HepG2 (cell line): ENCODE results near the gene HSPE1. TPM values are rescaled to one million over a fixed set of nuclear protein-coding genes. Genes with fewer than 3 reads are reported as not detected.

Experiments
- DMAP1 ChIP-seq: IDR thresholded peaks from 2 replicates; pipeline ENCODE4 v1.6.1; 2016
- GTF3A ChIP-seq: sonication (generic); formaldehyde crosslinking; conservative IDR thresholded peaks from 2 replicates; pipeline ENCODE4 v1.4.0; 2020; ENCODE audit warnings: mild to moderate bottlenecking, missing genetic modification reagents
- IKZF4 ChIP-seq: sonication (generic); formaldehyde crosslinking; IDR thresholded peaks from 2 replicates; pipeline ENCODE4 v1.5.1; 2020; ENCODE audit warnings: borderline replicate concordance, mild to moderate bottlenecking, low read depth, missing genetic modification reagents; ENCODE audit errors: not compliant biosample characterization
- KAT8 ChIP-seq: IDR thresholded peaks from 2 replicates; pipeline ENCODE4 v1.6.1; 2016; ENCODE audit warnings: missing genetic modification reagents, missing compliant biosample characterization
- POLR2G ChIP-seq: fragments of 200-400 bp; formaldehyde crosslinking; IDR thresholded peaks from 2 replicates; pipeline ENCODE4 v1.6.1; 2018; ENCODE audit warnings: mild to moderate bottlenecking, low read depth, low read length, moderate library complexity
- PREB ChIP-seq: sonication (generic); formaldehyde crosslinking; IDR thresholded peaks from 2 replicates; pipeline ENCODE4 v1.4.0; 2020; ENCODE audit warnings: missing genetic modification reagents
- STAG1 ChIP-seq: sonication (generic); formaldehyde crosslinking; IDR thresholded peaks from 2 replicates; pipeline ENCODE4 v1.4.0; 2020; ENCODE audit warnings: missing genetic modification reagents
- TFDP2 ChIP-seq: sonication (generic); formaldehyde crosslinking; IDR thresholded peaks from 2 replicates; pipeline ENCODE4 v1.4.0; 2020; ENCODE audit warnings: missing genetic modification reagents
- YEATS2 ChIP-seq: sonication (generic); formaldehyde crosslinking; IDR thresholded peaks from 2 replicates; pipeline ENCODE4 v1.4.0; 2020; ENCODE audit warnings: missing genetic modification reagents, borderline replicate concordance
- ZBTB8A ChIP-seq: sonication (generic); formaldehyde crosslinking; IDR thresholded peaks from 2 replicates; pipeline ENCODE4 v1.4.0; 2020; ENCODE audit warnings: mild to moderate bottlenecking, low read depth, missing genetic modification reagents, borderline replicate concordance
- ZNF234 ChIP-seq: sonication (generic); formaldehyde crosslinking; conservative IDR thresholded peaks from 2 replicates; pipeline ENCODE4 v1.5.1; 2020; ENCODE audit warnings: mild to moderate bottlenecking, missing genetic modification reagents
- ZNF296 ChIP-seq: sonication (generic); formaldehyde crosslinking; conservative IDR thresholded peaks from 2 replicates; pipeline ENCODE4 v1.5.0; 2020; ENCODE audit warnings: mild to moderate bottlenecking, missing genetic modification reagents
- ZNF331 ChIP-seq: sonication (generic); formaldehyde crosslinking; IDR thresholded peaks from 2 replicates; pipeline ENCODE4 v1.4.0; 2020; ENCODE audit warnings: missing genetic modification reagents
- ZNF335 ChIP-seq: sonication (generic); formaldehyde crosslinking; IDR thresholded peaks from 2 replicates; pipeline ENCODE4 v1.4.0; 2020; ENCODE audit warnings: missing genetic modification reagents
- ZNF441 ChIP-seq: sonication (generic); formaldehyde crosslinking; IDR thresholded peaks from 2 replicates; pipeline ENCODE4 v1.7.0; 2021; ENCODE audit warnings: missing genetic modification reagents, borderline replicate concordance
- ZNF550 ChIP-seq: sonication (generic); formaldehyde crosslinking; IDR thresholded peaks from 2 replicates; pipeline ENCODE4 v1.4.0; 2020; ENCODE audit warnings: mild to moderate bottlenecking, missing genetic modification reagents, borderline replicate concordance
- ZNF674 ChIP-seq: sonication (generic); formaldehyde crosslinking; IDR thresholded peaks from 2 replicates; pipeline ENCODE4 v1.5.0; 2020; ENCODE audit warnings: low read depth, mild to moderate bottlenecking, missing genetic modification reagents
- ZSCAN20 ChIP-seq: sonication (generic); formaldehyde crosslinking; IDR thresholded peaks from 2 replicates; pipeline ENCODE4 v1.4.0; 2020; ENCODE audit warnings: missing genetic modification reagents, mild to moderate bottlenecking, borderline replicate concordance
- polyA plus RNA-seq, 8 experiments: library from polyadenylated mRNA; depleted of rRNA in 3 of 8; stranded (reverse) in 7 of 8; unstranded in 1 of 8; fragments of >200 nt; fragmentation: Illumina TruSeq in 4 of 8; extraction: Trizol in 4 of 8; gene quantifications; 2 replicates each; pipeline versions ENCODE4 v1.2.1 to v1.2.3, GENCODE V29; 2011 to 2016; ENCODE audit warnings: low read depth in 4 of 8, missing spikeins in 1 of 8, mixed read lengths in 1 of 8; ENCODE audit not compliant: insufficient read depth in 1 of 8
- total RNA-seq, 5 experiments: library from RNA; depleted of rRNA; stranded (reverse); fragments of >200 nt; fragmentation: Illumina TruSeq; extraction: Trizol; gene quantifications; 2 replicates each; pipeline ENCODE4 v1.2.3, GENCODE V29; 2016; ENCODE audit warnings: low read depth in 1 of 5
- TF ChIP-seq, protein P1 (sequence below): sonication (generic); formaldehyde crosslinking; IDR thresholded peaks from 2 replicates; pipeline ENCODE4 v1.4.0; 2020; ENCODE audit warnings: missing genetic modification reagents, borderline replicate concordance
- TF ChIP-seq, protein P2 (sequence below): sonication (generic); formaldehyde crosslinking; IDR thresholded peaks from 2 replicates; pipeline ENCODE4 v1.4.0; 2020; ENCODE audit warnings: mild to moderate bottlenecking, missing genetic modification reagents, borderline replicate concordance
- TF ChIP-seq, protein P3 (sequence below): sonication (generic); formaldehyde crosslinking; IDR thresholded peaks from 2 replicates; pipeline ENCODE4 v1.4.0; 2020; ENCODE audit warnings: mild to moderate bottlenecking, missing genetic modification reagents
- TF ChIP-seq, protein P4 (sequence below): sonication (generic); formaldehyde crosslinking; IDR thresholded peaks from 2 replicates; pipeline ENCODE4 v1.4.0; 2020; ENCODE audit warnings: missing genetic modification reagents

The HSPE1 gene
- total and polyA plus RNA-seq, 2 of the 13 experiments (the other 11 are each of a cell fraction or from before 2014, with no cell fraction given), result 244 to 823 TPM

GRCh38 chr2:197495433-197496134, 4.6 kb upstream of the HSPE1 start (continued):
- TF ChIP-seq ZNF674 (no peak), YEATS2 (CRISPR knock-in tag) (no peak), GTF3A (CRISPR knock-in tag) (no peak), IKZF4 (CRISPR knock-in tag) (no peak), POLR2G (peak; percentile 52; the same call in 1 of the 2 replicates), ZNF296 (no peak), PREB (no peak), DMAP1 (CRISPR knock-in tag) (no peak), ZNF550 (CRISPR knock-in tag) (no peak), ZNF441 (CRISPR knock-in tag) (no peak), KAT8 (CRISPR knock-in tag) (0 out of 2 replicates have a peak, but pooled peaks have one; percentile 13), ZBTB8A (no peak), ZNF331 (CRISPR knock-in tag) (no peak), STAG1 (CRISPR knock-in tag) (no peak), ZSCAN20 (CRISPR knock-in tag) (no peak), TFDP2 (CRISPR knock-in tag) (no peak), ZNF335 (CRISPR knock-in tag) (no peak), ZNF234 (no peak)
- TF ChIP-seq, protein P1, sequence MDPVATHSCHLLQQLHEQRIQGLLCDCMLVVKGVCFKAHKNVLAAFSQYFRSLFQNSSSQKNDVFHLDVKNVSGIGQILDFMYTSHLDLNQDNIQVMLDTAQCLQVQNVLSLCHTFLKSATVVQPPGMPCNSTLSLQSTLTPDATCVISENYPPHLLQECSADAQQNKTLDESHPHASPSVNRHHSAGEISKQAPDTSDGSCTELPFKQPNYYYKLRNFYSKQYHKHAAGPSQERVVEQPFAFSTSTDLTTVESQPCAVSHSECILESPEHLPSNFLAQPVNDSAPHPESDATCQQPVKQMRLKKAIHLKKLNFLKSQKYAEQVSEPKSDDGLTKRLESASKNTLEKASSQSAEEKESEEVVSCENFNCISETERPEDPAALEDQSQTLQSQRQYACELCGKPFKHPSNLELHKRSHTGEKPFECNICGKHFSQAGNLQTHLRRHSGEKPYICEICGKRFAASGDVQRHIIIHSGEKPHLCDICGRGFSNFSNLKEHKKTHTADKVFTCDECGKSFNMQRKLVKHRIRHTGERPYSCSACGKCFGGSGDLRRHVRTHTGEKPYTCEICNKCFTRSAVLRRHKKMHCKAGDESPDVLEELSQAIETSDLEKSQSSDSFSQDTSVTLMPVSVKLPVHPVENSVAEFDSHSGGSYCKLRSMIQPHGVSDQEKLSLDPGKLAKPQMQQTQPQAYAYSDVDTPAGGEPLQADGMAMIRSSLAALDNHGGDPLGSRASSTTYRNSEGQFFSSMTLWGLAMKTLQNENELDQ (CRISPR knock-in tag), result no peak
- TF ChIP-seq, protein P2, sequence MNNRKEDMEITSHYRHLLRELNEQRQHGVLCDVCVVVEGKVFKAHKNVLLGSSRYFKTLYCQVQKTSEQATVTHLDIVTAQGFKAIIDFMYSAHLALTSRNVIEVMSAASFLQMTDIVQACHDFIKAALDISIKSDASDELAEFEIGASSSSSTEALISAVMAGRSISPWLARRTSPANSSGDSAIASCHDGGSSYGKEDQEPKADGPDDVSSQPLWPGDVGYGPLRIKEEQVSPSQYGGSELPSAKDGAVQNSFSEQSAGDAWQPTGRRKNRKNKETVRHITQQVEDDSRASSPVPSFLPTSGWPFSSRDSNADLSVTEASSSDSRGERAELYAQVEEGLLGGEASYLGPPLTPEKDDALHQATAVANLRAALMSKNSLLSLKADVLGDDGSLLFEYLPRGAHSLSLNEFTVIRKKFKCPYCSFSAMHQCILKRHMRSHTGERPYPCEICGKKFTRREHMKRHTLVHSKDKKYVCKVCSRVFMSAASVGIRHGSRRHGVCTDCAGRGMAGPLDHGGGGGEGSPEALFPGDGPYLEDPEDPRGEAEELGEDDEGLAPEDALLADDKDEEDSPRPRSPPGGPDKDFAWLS, result no peak
- TF ChIP-seq, protein P3, sequence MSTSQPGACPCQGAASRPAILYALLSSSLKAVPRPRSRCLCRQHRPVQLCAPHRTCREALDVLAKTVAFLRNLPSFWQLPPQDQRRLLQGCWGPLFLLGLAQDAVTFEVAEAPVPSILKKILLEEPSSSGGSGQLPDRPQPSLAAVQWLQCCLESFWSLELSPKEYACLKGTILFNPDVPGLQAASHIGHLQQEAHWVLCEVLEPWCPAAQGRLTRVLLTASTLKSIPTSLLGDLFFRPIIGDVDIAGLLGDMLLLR (CRISPR knock-in tag), result no peak
- TF ChIP-seq, protein P4, sequence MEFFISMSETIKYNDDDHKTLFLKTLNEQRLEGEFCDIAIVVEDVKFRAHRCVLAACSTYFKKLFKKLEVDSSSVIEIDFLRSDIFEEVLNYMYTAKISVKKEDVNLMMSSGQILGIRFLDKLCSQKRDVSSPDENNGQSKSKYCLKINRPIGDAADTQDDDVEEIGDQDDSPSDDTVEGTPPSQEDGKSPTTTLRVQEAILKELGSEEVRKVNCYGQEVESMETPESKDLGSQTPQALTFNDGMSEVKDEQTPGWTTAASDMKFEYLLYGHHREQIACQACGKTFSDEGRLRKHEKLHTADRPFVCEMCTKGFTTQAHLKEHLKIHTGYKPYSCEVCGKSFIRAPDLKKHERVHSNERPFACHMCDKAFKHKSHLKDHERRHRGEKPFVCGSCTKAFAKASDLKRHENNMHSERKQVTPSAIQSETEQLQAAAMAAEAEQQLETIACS (CRISPR knock-in tag), result no peak
